Measurements from ENCODE around the gene EML1. TPM values are rescaled to one million over a fixed set of nuclear protein-coding genes. Genes with fewer than 3 reads are reported as not detected.
A peak's percentile ranks its signal among the peaks of the same experiment; 100 is the strongest.

Gene EML1
- total RNA-seq, 1 experiment from 2014 or later, result 12.0 TPM

DNA sequence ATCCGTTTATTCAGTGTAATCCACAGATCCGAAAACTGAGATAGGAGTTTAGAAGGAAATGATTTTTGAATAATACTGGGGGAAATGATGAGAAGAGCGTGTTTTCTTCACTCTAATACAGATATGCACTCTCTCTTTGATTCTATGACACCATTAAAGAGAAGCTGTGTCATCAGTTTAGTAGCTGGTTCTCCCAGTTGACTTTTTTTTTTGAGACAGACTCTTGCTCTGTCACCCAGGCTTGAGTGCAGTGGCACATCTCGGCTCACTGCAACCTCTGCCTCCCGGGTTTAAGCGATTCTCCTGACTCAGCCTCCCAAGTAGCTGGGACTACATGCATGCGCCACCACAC, 48.4 kb upstream of the EML1 start:
- BruUV-seq (replicated peaks), result no TSS peak
- ATAC-seq (no peak), DNase-seq (no peak)
- H4K20me1 ChIP-seq (ENCODE audit: low read length), result no peaks in the 10 kb centered on the region
- ChIA-PET CTCF (no interaction called here), POLR2A (ENCODE audit: unreplicated experiment) (no interaction called here)
- no peaks in the 10 kb centered on the region for H3K9me2 ChIP-seq (replicated peaks; ENCODE audit: low read length)
- TF ChIP-seq EZH2phosphoT487 (IDR thresholded peaks at IDR 0.05; ENCODE audit: borderline replicate concordance, low read length) (no peak), CTCF (conservative IDR thresholded peaks at IDR 0.05; ENCODE audit: low read depth, low read length) (no peak), EZH2 (IDR thresholded peaks at IDR 0.05; ENCODE audit: low read length, unreplicated experiment) (no peak)
- H3K79me2 ChIP-seq (ENCODE audit: low read length), result no peaks in the 10 kb centered on the region
- H3K4me3 ChIP-seq (ENCODE audit: low read length), result no peak overlapping the region
- H3K9me3 ChIP-seq (ENCODE audit: low read length), result no peaks in the 10 kb centered on the region
- intact Hi-C loops (cut with micrococcal nuclease), result no loop called here
- H3K27me3 ChIP-seq (ENCODE audit: low read length), result no peaks in the 10 kb centered on the region
- no peak overlapping the region for H2AFZ ChIP-seq (ENCODE audit: low read length)
- no peak overlapping the region for H3K4me2 ChIP-seq (ENCODE audit: low read length)
- peaks cover 12% of the 10 kb centered on the region; the same call in 1 of the 2 replicates for H3K4me1 ChIP-seq (ENCODE audit: insufficient read depth, low read length)
- H3K27ac ChIP-seq (ENCODE audit: low read length), result no peak overlapping the region
- no peaks in the 10 kb centered on the region for H3F3A ChIP-seq (ENCODE audit: low read length, unreplicated experiment)
- no peak overlapping the region for H3K9ac ChIP-seq (ENCODE audit: low read length)
- no peaks in the 10 kb centered on the region for H3K36me3 ChIP-seq (ENCODE audit: low read depth, low read length)

DNA sequence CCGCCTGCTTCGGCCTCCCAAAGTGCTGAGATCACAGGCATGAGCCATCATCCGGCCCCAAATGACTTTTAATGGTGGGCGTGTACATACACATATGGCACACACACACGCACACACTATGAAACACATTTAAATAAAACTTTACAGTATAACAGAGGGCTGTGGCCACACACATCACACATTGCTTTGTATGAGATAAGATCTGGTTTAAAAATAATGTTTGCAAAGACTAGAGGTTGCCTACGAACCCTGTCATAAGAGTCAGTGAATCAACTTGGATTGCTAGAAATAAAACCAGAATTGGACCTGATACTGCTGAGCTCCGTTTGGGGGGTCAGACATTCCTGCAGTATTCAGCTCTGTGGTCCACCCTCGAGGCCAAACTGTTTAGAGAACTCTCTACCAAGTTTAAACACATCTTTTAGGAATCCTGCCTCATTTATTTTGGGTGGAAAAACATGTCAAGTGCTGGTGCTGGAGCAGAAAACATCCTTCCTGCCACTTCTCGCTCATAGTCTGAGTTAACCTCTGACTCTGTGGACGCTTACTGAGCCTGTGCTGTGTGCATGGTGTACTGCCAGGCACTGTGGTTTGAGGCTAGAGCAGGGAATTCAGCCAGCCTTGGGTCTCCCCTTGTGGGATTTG, 47.8 kb upstream of the EML1 start:
- no peaks in the 10 kb centered on the region for H3F3A ChIP-seq (ENCODE audit: low read length, unreplicated experiment)

DNA sequence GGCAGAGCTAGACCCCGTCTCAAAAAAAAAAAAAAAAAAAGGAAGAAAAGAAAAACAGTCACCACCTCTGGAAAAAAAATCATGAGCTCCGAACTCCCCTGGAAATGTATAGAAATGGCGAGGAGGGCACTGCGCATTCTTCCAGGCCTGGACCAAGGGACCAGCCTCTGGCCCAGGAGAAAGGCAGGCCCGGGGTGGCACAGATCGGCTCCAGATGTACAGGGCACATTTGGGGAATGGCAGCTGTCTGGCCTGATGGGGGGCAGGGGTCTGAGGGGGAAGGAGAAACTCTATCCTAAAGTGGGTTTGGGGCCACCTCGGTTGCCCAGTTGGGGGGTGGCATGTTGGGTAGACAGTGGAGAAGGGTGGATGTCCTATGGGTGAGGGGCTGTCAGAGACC, 46.0 kb upstream of the EML1 start:
- no TSS peak for BruUV-seq (replicated peaks)
- ATAC-seq, result no peak
- Histone ChIP-seq H3K9ac (ENCODE audit: low read length) (no peak overlapping the region), H2AFZ (ENCODE audit: low read length) (no peak overlapping the region), H3K27me3 (ENCODE audit: low read length) (no peaks in the 10 kb centered on the region), H3K4me1 (ENCODE audit: insufficient read depth, low read length) (peaks cover 17% of the 10 kb centered on the region), H4K20me1 (ENCODE audit: low read length) (no peaks in the 10 kb centered on the region), H3K9me3 (ENCODE audit: low read length) (no peaks in the 10 kb centered on the region), H3K9me2 (replicated peaks; ENCODE audit: low read length) (no peaks in the 10 kb centered on the region), H3K27ac (ENCODE audit: low read length) (no peak overlapping the region), H3K79me2 (ENCODE audit: low read length) (no peaks in the 10 kb centered on the region), H3F3A (ENCODE audit: low read length, unreplicated experiment) (no peaks in the 10 kb centered on the region), H3K4me2 (ENCODE audit: low read length) (no peak overlapping the region), H3K4me3 (ENCODE audit: low read length) (no peak overlapping the region), H3K36me3 (ENCODE audit: low read depth, low read length) (no peaks in the 10 kb centered on the region)
- intact Hi-C loops (cut with micrococcal nuclease), result no loop called here
- CTCF ChIA-PET, result interaction anchor here (0.6 to 0.9 kb wide), 4 partner anchors 11 to 515 kb away, joined by 3 to 5 read pairs (median 4); no protein-coding TSS in a partner anchor
- TF ChIP-seq CTCF (conservative IDR thresholded peaks at IDR 0.05; ENCODE audit: low read depth, low read length) (no peak), EZH2 (IDR thresholded peaks at IDR 0.05; ENCODE audit: low read length, unreplicated experiment) (no peak), EZH2phosphoT487 (IDR thresholded peaks at IDR 0.05; ENCODE audit: borderline replicate concordance, low read length) (no peak)
- DNase-seq, result no peak
- POLR2A ChIA-PET (ENCODE audit: unreplicated experiment), result interaction anchor here (0.6 kb wide), 1 partner anchor 46 kb away, joined by 12 read pairs; the partner anchor contains the start of gene EML1

More for the DNA sequence above, 47.8 kb upstream of the EML1 start:
- H3K4me3 ChIP-seq (ENCODE audit: low read length), result no peak overlapping the region
- no peaks in the 10 kb centered on the region for H3K79me2 ChIP-seq (ENCODE audit: low read length)
- no peaks in the 10 kb centered on the region for H4K20me1 ChIP-seq (ENCODE audit: low read length)
- intact Hi-C loops (cut with micrococcal nuclease), result no loop called here
- H3K27me3 ChIP-seq (ENCODE audit: low read length), result no peaks in the 10 kb centered on the region
- H3K4me2 ChIP-seq (ENCODE audit: low read length), result no peak overlapping the region
- TF ChIP-seq EZH2 (IDR thresholded peaks at IDR 0.05; ENCODE audit: low read length, unreplicated experiment), result no peak
- POLR2A ChIA-PET (ENCODE audit: unreplicated experiment), result no interaction called here
- no peaks in the 10 kb centered on the region for H3K9me2 ChIP-seq (replicated peaks; ENCODE audit: low read length)
- no peaks in the 10 kb centered on the region for H3K9me3 ChIP-seq (ENCODE audit: low read length)
- no peak overlapping the region for H3K9ac ChIP-seq (ENCODE audit: low read length)
- H2AFZ ChIP-seq (ENCODE audit: low read length), result no peak overlapping the region
- H3K36me3 ChIP-seq (ENCODE audit: low read depth, low read length), result no peaks in the 10 kb centered on the region
- ATAC-seq (peak; percentile 9; the same call in 1 of the 2 replicates), DNase-seq (no peak)
- no peak overlapping the region for H3K27ac ChIP-seq (ENCODE audit: low read length)
- CTCF ChIA-PET, result no interaction called here
- H3K4me1 ChIP-seq (ENCODE audit: insufficient read depth, low read length), result peaks cover 12% of the 10 kb centered on the region; the same call in 1 of the 2 replicates
- BruUV-seq (replicated peaks), result no TSS peak

Measured in PC-3 (cell line).